DMS79 (cell line): ENCODE measurements around the gene RNF166.

Experiments used
- DNase-seq: peaks from one replicate; lab custom pipeline; 2025; lab: John Stamatoyannopoulos, UW

RNF166 gene

DNA sequence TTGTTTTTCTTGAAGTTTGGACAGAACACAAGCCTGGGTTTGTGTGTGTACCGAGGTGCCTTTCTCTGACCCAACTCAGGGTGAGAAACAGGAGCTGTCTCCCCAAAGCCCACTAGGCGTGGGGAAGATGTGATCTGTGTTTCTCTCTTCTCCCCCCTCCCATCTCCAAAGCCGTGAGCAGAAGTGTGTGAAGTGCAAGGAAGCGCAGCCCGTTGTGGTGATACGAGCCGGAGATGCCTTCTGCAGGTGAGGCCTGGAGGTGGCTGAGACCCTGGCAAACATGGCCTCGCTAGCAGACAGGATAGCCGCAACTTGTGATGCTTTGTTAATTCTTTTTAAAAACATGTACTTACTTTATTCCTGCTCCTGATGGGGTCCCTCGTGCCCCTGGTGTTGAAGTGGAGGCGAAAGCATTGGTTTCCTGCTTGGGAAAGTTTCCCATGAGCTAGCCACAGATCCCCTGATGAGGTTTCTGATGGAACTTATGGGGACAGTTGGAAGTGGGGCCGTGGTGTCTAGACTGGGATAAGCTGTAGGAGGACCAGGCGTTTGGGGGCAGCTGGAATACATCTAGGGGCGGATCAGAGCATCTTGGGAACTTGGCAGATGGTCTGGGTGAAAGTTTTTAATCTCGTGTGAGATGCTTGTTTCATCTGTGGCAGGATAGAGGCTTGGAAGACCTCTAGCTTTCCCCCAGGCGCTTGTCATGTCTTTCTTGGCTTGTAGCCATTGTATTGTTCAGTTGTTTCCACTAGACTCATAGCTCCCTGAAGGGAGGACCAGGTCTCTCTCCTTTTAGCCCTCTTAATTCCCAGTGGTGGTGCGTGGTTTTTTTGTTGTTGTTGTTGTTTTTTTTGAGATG lies 988 bp upstream of the RNF166 start:
- no peak for DNase-seq

DNA sequence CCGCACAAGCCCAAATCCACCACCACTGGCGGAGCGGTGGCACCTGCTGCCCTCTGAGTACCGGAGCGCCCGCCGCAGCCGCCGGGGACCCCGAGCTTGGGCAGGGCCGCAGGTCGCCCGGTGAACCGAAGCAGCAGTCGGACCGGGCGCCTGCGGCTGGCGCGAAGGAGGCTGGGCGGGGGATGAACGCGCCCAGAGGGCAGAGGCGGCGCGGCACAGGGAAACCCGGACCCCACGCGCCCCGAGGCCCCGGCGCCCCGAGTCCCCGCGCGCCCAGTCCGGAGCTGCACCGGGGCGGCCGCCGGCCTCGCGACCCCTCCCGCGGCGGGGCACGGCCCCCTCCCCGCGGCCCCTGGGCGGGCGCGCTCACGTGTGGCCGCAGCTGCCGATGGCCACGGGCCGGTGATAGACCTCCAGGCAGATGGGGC lies 393 bp downstream of the RNF166 start:
- no peak for DNase-seq

DNA sequence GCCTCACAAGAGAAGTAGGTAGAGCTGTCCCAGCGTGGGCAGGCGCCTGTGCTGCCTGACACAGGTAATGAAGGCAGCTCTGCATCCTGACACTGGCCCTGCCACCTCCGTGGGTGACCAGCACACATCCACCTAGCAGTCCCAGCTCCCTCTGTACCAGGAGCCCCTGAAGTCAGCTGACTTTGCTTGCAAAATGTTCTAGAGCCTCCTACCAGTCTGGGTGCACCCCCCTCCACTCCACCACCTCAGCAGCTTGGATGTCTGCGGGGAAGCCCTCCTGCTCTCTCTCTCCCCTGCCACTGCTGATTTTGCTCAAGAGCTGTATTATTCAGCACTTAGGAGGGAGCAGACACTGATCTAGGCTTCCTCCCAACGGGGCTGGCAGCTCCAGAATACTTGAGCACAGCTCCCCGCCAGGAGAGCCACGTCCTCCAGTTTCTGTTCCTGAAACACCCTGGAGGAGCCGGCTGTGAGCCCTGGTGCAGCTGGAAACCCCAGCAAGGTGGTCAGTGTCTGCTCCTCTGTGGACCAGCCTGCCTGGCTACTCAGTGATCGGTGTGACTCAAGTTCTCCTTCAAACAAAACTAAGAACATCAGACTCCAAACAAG lies 1.0 kb downstream of the RNF166 start:
- DNase-seq: no peak

DNA sequence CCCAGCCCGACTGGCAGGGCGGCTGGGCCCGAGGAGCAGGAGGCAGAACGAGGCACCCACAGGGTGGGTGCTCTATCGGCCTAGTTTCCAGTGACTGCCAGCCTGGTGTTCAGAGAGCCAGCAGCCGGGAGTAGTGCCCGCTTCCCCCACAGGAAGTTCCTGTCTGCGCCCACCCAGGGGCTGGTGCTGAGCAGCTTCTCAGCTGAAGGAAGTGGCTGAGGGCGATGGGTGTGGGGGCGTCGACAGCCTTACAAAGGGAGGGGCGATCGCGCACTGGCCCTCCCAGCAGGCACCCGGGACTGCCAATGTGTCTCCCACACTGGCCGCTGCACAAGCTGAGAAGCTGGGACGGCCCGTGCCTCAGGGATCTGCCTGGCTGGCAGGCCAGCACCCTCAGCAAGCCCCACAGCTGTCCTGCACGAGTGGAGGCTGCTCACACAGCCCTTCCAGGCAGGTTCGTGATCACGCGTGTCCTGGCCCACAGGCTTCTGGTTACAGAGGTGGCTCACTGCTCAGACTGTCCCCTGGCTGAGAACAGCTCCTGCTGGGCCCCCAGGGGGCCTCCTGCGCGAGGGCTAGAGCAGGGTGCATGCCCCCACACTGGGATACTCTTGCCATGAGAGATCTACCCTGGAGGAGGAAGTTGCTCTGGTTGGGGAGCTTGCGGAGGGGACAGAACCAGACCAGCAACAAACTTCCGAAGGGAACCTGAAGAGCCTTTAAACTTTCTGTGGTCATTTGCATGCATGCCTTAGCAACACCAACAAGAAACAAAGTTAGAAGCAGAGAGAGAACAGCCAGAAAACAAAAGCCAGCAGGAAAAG lies 2.5 kb downstream of the RNF166 start:
- DNase-seq: no peak

- DNase-seq: no peak
Observed at GRCh38 chr16:88702371-88703210, 3.6 kb downstream of the RNF166 start.

GRCh38 chr16:88701581-88702370 lies 4.4 kb downstream of the RNF166 start:
- no peak for DNase-seq

DNA sequence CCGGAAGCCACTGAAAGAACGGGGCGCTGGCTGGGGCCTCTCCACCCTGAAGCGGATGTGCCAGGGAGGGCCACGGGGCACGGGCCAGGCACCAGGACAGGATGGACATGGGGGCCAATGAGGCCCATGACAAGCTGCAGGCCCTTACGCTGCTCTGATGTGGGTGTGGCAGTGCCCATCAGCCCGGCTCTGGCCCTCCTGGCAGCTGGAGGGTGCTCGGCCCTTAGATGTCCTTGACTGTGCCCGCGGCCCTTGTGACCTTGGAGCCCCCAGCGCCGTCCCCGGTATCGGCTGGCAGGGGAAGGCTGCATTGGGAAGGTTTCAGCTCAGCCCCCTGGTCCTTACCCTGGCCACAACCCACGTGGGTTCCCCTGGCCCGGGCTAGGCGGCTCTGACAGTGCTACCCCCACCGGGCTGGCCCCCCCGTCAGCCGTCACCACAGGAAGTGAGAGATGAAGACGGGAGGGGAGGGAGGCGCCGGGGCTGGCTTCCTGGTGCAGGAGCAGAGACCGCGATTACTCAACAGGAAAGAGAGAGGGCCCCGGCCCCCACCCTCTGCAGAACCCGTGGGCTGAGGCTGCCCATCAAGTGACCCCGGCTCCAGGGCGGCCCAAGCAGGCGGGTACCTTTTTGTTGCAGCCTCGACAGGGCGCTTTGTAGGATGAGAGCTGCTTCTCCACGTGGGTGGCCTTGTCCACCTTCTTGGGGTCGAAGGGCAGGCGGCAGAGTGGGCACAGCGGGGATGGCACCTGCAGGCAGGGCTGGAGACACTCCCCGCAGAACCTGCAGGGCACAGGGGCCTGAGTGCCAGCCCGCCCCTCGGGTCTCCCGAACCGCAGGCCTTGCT lies 5.3 kb downstream of the RNF166 start:
- no peak for DNase-seq

- no peak for DNase-seq
Observed at GRCh38 chr16:88700322-88700635, 5.9 kb downstream of the RNF166 start.

GRCh38 chr16:88699180-88699579 lies 7.0 kb downstream of the RNF166 start:
- no peak for DNase-seq

- no peak for DNase-seq
Observed at GRCh38 chr16:88698646-88699045, 7.6 kb downstream of the RNF166 start.

DNA sequence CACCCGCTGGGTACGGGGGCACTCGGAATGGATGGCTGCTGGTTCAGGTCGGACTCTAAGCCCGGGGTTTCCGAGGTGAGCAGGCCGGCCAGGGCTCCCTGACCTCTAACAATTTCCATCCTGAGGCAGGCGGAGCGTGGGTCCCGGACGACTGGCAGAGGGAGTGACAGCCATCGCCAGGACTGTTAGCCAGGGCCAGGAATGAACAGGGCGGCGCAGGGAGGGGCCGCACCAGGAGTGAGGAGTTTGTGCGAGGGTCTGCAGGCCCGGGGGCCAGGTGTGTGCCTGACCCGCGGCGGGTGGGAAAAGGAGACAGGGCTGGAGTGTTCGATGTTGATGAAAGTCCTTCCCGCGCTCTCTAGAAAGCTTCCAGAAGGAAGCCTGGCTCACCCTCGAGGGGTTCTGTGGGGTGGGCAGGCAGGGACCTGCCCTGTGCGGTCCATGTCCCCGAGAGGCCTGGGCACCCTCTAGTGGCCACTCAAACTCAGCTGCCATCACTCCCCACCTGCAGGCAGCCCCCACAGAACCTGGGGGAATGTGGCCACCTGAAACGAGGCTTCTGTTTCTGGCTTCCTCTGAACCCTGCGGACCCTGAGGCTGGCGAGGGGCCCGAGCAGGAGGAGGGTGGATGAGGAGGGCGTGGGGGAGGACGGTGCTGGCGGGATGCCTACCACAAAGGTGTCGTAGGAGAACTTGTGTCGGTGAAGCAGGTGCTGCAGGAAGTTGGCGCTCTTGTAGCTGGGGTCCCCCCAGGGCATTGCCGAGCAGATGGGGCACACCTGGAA lies 8.2 kb downstream of the RNF166 start:
- DNase-seq: no peak

DNA sequence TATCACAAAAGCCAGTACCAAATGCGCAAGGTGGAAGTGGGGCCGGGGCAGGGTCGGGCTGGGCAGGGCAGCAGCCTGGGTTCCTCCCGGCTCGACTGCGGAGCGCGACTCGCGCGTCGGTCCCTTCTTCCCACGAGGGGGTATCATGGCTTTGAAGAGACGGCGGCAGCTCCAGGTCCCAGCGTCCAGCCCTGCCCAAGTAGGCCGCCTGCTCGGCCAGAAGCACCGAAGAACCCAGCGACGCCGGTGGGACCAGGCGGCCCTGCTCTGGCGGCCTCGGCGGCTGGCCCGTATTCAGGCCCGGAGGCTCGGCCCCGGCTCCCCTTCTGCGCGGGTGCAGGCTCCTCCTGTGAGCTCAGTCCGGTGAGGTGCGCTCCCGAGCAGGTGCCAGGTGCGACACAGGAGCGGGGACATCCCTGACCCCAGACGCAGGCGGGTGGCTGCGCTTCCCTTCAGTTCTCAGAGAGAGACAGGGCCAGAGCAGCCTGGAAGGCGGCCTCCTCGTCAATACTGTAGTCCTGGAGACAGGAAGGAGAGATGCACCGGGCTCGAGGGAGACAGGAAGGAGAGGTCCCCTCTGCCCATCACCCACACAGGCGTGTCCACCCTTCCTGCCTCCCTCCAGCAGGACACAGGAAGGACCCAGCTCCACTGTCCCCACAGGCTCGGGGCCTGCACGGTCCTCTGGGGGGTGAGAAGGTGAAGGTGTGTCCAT lies 8.9 kb downstream of the RNF166 start:
- DNase-seq: no peak

GRCh38 chr16:88696441-88696840 lies 9.8 kb downstream of the RNF166 start:
- DNase-seq: no peak

DNA sequence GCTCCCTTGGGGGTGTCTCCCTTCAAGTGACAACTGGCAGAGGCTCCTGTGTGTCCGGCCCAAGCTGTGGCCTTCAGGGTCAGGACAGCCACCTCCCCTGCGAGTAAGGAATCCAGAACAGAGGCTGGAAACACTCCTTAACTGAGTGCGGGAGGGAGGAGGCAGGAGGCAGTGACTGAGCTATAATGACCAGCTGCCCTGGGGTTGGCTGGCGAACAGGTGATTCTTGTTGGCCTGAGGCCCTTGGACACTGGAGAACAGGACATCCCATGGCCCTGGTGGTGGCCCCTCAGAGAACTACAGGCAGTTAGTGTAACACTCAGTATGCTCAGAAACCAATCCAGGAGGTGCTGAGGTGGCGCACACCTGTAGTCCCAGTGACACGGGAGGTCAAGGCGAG lies 10.5 kb downstream of the RNF166 start:
- DNase-seq: no peak

DNA sequence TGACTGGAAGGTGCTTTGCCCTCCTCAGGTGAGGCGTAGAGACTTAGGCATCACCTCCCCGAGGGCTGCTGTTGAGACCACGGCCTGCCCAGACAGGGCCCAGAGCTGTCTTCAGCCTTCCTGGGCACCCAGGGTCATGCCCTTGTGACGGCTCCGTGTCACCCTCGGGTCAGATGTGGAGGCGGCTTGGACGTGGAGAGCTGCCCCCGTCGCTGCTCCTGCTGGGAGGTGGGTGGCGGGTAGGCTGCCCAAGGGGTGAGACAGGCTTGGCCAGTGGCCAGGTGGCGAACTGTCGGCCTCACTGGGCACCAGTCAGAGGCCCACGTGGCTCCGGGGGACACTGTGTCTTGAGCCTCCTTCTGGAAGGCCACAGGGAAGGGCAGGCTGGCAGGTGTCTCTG lies 11.0 kb downstream of the RNF166 start:
- DNase-seq: no peak

- DNase-seq: no peak
Observed at GRCh38 chr16:88694221-88695087, 11.8 kb downstream of the RNF166 start.

- no peak for DNase-seq
Observed at GRCh38 chr16:88693420-88694177, 12.6 kb downstream of the RNF166 start.
